ENCODE results near the gene ELANE.
A peak's percentile ranks its signal among the peaks of the same experiment; 100 is the strongest.

ELANE gene

GRCh38 chr19:852136-853013, at the start of gene ELANE:
Gene ELANE, plus strand, starts transcription at chr19:852303. Its CDS starts 26 bp downstream, at chr19:852329.
- Mint-ChIP-seq H3K27me3 (peaks cover 8% of the 10 kb centered on the region), H3K9me3 (no peaks in the 10 kb centered on the region), H3K4me3 (no peak within 1 kb of the TSS), H3K36me3 (no peaks in the 10 kb centered on the region), H3K27ac (no peak within 1 kb of the TSS), H3K4me1 (peaks cover 2% of the 10 kb centered on the region)
- ATAC-seq (ENCODE audit: low read depth) (no peak), DNase-seq (ENCODE audit: low spot score in 2 of 2) (no peak)

- no peaks in the 10 kb centered on the region for H3K9me3 Mint-ChIP-seq
- H3K36me3 Mint-ChIP-seq: peaks cover 23% of the 10 kb centered on the region
- DNase-seq (ENCODE audit: low spot score in 2 of 2): no peak
- no peak overlapping the region for H3K27ac Mint-ChIP-seq
- H3K27me3 Mint-ChIP-seq: no peaks in the 10 kb centered on the region
- ATAC-seq (ENCODE audit: low read depth): no peak
- peaks cover 22% of the 10 kb centered on the region for H3K4me1 Mint-ChIP-seq
- H3K4me3 Mint-ChIP-seq: no peak overlapping the region
These were observed 49.5 kb upstream of the ELANE start for GRCh38 chr19:802498-803098.

GRCh38 chr19:803099-803561, 49.0 kb upstream of the ELANE start:
- no peak overlapping the region for H3K4me3 Mint-ChIP-seq

GRCh38 chr19:803686-804418, 48.3 kb upstream of the ELANE start:
- H3K36me3 Mint-ChIP-seq: peaks cover 26% of the 10 kb centered on the region
- no peaks in the 10 kb centered on the region for H3K9me3 Mint-ChIP-seq
- H3K27ac Mint-ChIP-seq: no peak overlapping the region
- H3K4me3 Mint-ChIP-seq: no peak overlapping the region
- no peak for DNase-seq (ENCODE audit: low spot score in 2 of 2)
- peaks cover 24% of the 10 kb centered on the region for H3K4me1 Mint-ChIP-seq
- no peak for ATAC-seq (ENCODE audit: low read depth)
- H3K27me3 Mint-ChIP-seq: no peaks in the 10 kb centered on the region

More at GRCh38 chr19:803099-803561, 49.0 kb upstream of the ELANE start:
- no peak overlapping the region for H3K27ac Mint-ChIP-seq
- ATAC-seq (ENCODE audit: low read depth): no peak
- H3K27me3 Mint-ChIP-seq: no peaks in the 10 kb centered on the region
- peaks cover 27% of the 10 kb centered on the region for H3K36me3 Mint-ChIP-seq
- peaks cover 24% of the 10 kb centered on the region for H3K4me1 Mint-ChIP-seq
- no peaks in the 10 kb centered on the region for H3K9me3 Mint-ChIP-seq
- no peak for DNase-seq (ENCODE audit: low spot score in 2 of 2)

GRCh38 chr19:804419-805165, 47.5 kb upstream of the ELANE start:
- H3K27ac Mint-ChIP-seq: no peak overlapping the region
- H3K9me3 Mint-ChIP-seq: no peaks in the 10 kb centered on the region
- H3K36me3 Mint-ChIP-seq: peaks cover 25% of the 10 kb centered on the region
- H3K4me3 Mint-ChIP-seq: no peak overlapping the region
- peaks cover 18% of the 10 kb centered on the region for H3K4me1 Mint-ChIP-seq
- no peaks in the 10 kb centered on the region for H3K27me3 Mint-ChIP-seq
- ATAC-seq (ENCODE audit: low read depth) (no peak), DNase-seq (ENCODE audit: low spot score in 2 of 2) (no peak)

- peaks cover 21% of the 10 kb centered on the region for H3K36me3 Mint-ChIP-seq
- DNase-seq (ENCODE audit: low spot score in 2 of 2) (no peak), ATAC-seq (ENCODE audit: low read depth) (no peak)
- no peaks in the 10 kb centered on the region for H3K9me3 Mint-ChIP-seq
- H3K4me3 Mint-ChIP-seq: no peak overlapping the region
- no peak overlapping the region for H3K27ac Mint-ChIP-seq
- H3K27me3 Mint-ChIP-seq: no peaks in the 10 kb centered on the region
- peaks cover 15% of the 10 kb centered on the region for H3K4me1 Mint-ChIP-seq
These were observed 46.9 kb upstream of the ELANE start for GRCh38 chr19:805166-805551.

GRCh38 chr19:805600-806550, 46.2 kb upstream of the ELANE start:
- no peaks in the 10 kb centered on the region for H3K27me3 Mint-ChIP-seq
- peaks cover 23% of the 10 kb centered on the region for H3K36me3 Mint-ChIP-seq
- ATAC-seq (ENCODE audit: low read depth) (no peak), DNase-seq (ENCODE audit: low spot score in 2 of 2) (no peak)
- peaks cover 10% of the 10 kb centered on the region for H3K4me1 Mint-ChIP-seq
- H3K9me3 Mint-ChIP-seq: no peaks in the 10 kb centered on the region
- H3K4me3 Mint-ChIP-seq: no peak overlapping the region
- no peak overlapping the region for H3K27ac Mint-ChIP-seq

- Mint-ChIP-seq H3K4me3 (no peak overlapping the region), H3K9me3 (no peaks in the 10 kb centered on the region), H3K27me3 (no peaks in the 10 kb centered on the region), H3K27ac (no peak overlapping the region), H3K36me3 (peaks cover 24% of the 10 kb centered on the region), H3K4me1 (peaks cover 6% of the 10 kb centered on the region)
- no peak for ATAC-seq (ENCODE audit: low read depth)
- DNase-seq (ENCODE audit: low spot score in 2 of 2): no peak
These were observed 45.2 kb upstream of the ELANE start for GRCh38 chr19:806815-807421.

- Mint-ChIP-seq H3K4me3 (no peak overlapping the region), H3K36me3 (peaks cover 23% of the 10 kb centered on the region), H3K27ac (peak overlapping the region; percentile 28)
These were observed 44.3 kb upstream of the ELANE start for GRCh38 chr19:807627-808422.

GRCh38 chr19:808423-808775, 43.7 kb upstream of the ELANE start:
- ATAC-seq (ENCODE audit: low read depth): no peak
- Mint-ChIP-seq H3K4me3 (no peak overlapping the region), H3K9me3 (no peaks in the 10 kb centered on the region), H3K27ac (no peak overlapping the region), H3K4me1 (peaks cover 3% of the 10 kb centered on the region), H3K27me3 (no peaks in the 10 kb centered on the region), H3K36me3 (peaks cover 21% of the 10 kb centered on the region)
- no peak for DNase-seq (ENCODE audit: low spot score in 2 of 2)

More at GRCh38 chr19:807627-808422, 44.3 kb upstream of the ELANE start:
- ATAC-seq (ENCODE audit: low read depth): no peak
- H3K4me1 Mint-ChIP-seq: peaks cover 3% of the 10 kb centered on the region
- H3K9me3 Mint-ChIP-seq: no peaks in the 10 kb centered on the region
- H3K27me3 Mint-ChIP-seq: no peaks in the 10 kb centered on the region
- DNase-seq (ENCODE audit: low spot score in 2 of 2): no peak

GRCh38 chr19:810077-810855, 41.8 kb upstream of the ELANE start:
- no peaks in the 10 kb centered on the region for H3K9me3 Mint-ChIP-seq
- H3K4me1 Mint-ChIP-seq: peaks cover 3% of the 10 kb centered on the region
- no peak overlapping the region for H3K4me3 Mint-ChIP-seq
- DNase-seq (ENCODE audit: low spot score in 2 of 2) (no peak), ATAC-seq (ENCODE audit: low read depth) (no peak)
- no peaks in the 10 kb centered on the region for H3K27me3 Mint-ChIP-seq
- H3K36me3 Mint-ChIP-seq: peaks cover 22% of the 10 kb centered on the region
- no peak overlapping the region for H3K27ac Mint-ChIP-seq

Measured in memory B cell (primary cell).